Measurements from ENCODE around the gene NDUFS7.

DNA sequence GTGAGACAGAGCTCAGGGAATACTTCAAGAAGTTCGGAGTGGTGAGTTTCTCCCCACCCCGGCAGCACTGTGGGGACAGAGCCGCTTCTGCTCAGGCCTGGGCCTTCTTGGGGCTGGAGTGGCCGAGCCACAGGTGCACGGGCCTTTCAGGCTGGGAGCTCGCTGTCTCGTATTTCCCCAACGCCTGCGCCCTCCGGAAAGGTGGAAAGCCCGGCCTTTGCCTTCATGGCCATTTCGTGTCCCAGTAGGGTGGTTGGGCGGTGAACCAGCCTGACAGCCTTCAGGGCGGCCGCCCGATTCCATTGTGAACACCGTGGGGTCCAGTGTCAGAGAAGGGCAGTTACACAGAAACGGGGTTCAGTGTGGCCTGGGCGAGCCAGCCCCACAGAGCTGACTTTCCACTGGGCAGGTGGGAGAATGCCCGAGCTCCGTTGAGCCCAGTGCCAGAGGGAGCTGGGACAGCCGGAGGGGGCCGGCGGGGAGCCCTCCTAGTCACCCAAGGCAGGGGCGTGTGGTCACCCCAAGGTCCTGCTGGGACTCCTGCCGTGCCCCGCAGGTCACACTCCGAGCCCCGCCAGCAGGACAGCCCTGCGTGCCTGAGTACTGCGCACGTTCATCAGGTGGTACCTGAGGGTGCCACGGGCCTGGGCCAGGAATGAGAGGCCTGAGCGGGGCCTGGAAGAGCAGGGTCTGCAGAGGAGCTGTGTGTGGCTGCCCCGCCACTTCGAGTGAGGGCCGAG, 37.7 kb downstream of the NDUFS7 start:
- no peak for TF ChIP-seq POLR2AphosphoS5 (IDR thresholded peaks at IDR 0.05)
- TF ChIP-seq, protein P1, sequence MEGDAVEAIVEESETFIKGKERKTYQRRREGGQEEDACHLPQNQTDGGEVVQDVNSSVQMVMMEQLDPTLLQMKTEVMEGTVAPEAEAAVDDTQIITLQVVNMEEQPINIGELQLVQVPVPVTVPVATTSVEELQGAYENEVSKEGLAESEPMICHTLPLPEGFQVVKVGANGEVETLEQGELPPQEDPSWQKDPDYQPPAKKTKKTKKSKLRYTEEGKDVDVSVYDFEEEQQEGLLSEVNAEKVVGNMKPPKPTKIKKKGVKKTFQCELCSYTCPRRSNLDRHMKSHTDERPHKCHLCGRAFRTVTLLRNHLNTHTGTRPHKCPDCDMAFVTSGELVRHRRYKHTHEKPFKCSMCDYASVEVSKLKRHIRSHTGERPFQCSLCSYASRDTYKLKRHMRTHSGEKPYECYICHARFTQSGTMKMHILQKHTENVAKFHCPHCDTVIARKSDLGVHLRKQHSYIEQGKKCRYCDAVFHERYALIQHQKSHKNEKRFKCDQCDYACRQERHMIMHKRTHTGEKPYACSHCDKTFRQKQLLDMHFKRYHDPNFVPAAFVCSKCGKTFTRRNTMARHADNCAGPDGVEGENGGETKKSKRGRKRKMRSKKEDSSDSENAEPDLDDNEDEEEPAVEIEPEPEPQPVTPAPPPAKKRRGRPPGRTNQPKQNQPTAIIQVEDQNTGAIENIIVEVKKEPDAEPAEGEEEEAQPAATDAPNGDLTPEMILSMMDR (IDR thresholded peaks at IDR 0.05) = no peak

All from prostate gland (tissue), 2 donors.